ENCODE data around the gene YARS1.

The YARS1 gene

DNA sequence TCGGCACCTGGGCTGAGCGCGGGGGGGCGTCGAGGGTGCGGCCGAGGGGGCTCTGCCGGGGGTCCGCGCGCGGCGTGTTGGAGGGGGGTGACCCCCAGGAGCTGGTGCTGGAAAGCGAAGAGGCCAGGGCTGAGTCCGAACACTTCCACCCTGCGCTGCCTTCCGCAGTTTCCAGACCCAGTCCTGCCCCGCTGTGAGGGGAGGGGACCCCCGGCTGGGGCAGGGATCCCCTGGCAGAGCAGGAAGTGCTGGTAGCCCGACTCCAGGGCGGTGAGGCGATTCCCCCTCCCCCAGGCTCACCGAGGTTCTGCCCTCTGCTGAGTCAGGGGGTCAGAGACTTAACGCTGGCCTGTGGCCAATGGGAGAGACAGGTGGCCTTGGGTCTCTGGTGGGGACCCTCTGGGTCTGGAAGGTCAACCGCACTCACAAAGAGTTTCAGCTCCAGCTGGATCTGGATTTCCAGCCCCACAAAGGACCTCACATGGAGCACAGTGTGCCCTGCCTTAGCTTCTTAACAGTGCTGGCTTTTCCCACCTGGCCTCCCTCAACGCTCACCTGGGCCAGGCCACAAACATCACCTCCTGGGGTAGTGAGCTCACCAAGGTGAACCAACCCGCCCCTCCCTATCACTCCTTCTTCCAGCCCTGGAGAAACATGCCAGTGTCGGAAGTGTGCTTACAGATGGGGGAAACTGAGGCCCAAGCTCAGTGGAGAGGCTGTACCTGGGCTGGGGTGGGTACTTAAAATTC lies 74.8 kb downstream of the YARS1 start:
- DNase-seq (ENCODE audit: low read depth), result no peak

- no peak for DNase-seq (ENCODE audit: low read depth)
Observed at GRCh38 chr1:32741413-32742198, 75.6 kb downstream of the YARS1 start.

DNA sequence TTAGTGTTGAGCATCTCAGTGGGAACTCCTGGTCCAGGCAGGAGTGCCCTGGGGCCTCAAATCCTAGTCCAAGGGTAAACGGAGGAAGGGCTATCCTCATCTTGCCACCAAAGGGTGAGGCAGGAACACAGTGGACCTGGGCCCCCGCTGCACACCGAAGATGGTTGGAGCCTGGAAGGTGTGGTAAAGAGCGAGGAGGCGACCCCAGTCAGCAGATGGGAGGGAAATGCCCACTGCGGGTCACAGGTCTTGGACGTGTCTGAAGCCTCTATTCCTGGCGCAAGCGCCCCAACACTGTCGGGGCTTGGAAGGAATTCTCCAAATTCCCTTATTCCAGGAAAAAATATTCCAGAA lies 76.1 kb downstream of the YARS1 start:
- no peak for DNase-seq (ENCODE audit: low read depth)

- DNase-seq (ENCODE audit: low read depth), result no peak
Observed at GRCh38 chr1:32736812-32737791, 80.1 kb downstream of the YARS1 start.

- DNase-seq (ENCODE audit: low read depth), result no peak
Observed at GRCh38 chr1:32733582-32734321, 83.4 kb downstream of the YARS1 start.

GRCh38 chr1:32729254-32730046 lies 87.7 kb downstream of the YARS1 start:
- DNase-seq (ENCODE audit: low read depth), result no peak

GRCh38 chr1:32728413-32729077 lies 88.6 kb downstream of the YARS1 start:
- DNase-seq (ENCODE audit: low read depth), result no peak

- no peak for DNase-seq (ENCODE audit: low read depth)
Observed at GRCh38 chr1:32727876-32728275, 89.3 kb downstream of the YARS1 start.

DNA sequence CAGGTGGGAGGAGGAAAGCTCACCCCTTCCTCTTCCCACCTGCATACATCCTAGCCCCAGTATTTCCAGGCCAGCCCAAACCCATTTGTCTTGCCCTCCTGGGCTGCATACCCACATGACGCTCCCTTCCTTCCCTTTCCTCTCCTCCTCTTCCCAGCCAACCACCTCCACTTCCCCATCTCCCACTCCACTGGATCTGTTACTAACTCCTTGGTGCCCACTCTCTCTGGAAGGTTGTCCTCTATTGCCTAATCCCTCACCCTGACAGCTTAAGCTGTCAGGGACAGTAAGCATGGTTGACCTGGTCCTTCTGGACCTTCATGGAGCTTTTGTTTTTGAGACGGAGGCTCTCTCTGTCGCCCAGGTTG lies 91.6 kb downstream of the YARS1 start:
- DNase-seq (ENCODE audit: low read depth), result no peak

Measured in activated gamma-delta T cell treated with anti-CD3 and anti-CD28 coated beads, Interleukin-2, amount 50 U/mL, for 16 hours (primary cell).